GM21526 (cell line): ENCODE results near the gene FAM110A.

Experiments
- ATAC-seq: cut with Tn5 transposase; IDR thresholded peaks from one replicate; pipeline ENCODE4 v1.9.1; 2021; ENCODE audit warnings: moderate library complexity; ENCODE audit not compliant: unreplicated experiment, low FRiP score

The FAM110A gene

DNA sequence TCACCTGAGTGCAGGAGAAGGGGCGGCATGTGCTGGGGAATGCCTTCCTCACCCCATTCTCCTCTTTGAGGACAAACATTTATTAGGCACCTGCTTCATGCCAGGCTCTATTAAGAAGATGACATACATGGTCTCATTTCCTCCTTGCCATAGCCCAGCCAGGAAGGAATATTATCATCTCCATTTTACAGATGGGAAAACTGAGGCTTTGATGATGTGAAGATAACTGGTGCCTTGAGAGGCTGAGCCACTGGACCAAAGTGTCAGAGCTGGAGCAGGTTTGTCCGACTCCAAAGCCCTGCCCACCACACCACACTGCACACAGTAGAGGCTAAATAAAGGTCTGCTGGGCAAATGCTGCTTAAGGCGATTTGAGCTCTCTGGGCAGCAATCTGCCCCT is 37.2 kb downstream of the FAM110A start:
- ATAC-seq: no peak

DNA sequence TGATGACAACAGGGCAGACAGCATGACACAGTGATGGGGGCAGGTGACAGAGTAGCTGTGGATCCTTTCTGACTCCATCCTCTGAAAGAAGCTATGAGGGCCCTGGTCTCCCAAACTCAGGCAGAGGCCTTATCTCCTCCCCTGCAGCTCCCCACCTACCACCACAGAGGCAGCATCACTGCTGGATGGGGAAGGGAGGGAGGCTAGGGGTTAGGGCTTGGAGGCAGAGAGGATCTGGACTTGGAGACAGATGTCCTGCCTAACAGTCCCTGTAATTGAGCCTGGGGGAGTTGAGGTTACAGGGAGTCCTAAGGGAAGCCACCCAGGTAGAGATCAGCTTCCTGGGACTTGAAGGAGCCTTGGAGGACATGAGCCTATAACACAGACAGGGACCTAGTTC is 37.9 kb downstream of the FAM110A start:
- no peak for ATAC-seq

DNA sequence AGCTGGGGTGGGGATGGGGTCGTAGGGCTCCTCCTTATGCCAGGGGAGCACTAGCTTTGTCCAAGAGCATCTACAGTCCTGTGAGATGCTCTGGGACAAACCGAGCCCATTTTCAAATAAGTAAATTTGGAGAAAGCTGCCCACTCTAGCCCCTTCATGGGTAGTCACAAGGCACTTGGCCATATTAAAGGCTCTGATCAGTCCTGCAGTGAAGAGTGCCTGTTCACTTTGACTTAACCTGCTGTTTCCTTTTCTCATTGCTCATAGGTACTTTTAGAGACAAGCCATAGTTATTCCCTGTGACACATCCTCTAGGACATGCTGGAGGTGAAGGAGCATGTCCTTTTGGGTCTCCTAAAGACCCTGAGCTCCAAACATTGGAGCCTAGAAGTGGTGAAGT is 38.4 kb downstream of the FAM110A start:
- ATAC-seq: no peak

DNA sequence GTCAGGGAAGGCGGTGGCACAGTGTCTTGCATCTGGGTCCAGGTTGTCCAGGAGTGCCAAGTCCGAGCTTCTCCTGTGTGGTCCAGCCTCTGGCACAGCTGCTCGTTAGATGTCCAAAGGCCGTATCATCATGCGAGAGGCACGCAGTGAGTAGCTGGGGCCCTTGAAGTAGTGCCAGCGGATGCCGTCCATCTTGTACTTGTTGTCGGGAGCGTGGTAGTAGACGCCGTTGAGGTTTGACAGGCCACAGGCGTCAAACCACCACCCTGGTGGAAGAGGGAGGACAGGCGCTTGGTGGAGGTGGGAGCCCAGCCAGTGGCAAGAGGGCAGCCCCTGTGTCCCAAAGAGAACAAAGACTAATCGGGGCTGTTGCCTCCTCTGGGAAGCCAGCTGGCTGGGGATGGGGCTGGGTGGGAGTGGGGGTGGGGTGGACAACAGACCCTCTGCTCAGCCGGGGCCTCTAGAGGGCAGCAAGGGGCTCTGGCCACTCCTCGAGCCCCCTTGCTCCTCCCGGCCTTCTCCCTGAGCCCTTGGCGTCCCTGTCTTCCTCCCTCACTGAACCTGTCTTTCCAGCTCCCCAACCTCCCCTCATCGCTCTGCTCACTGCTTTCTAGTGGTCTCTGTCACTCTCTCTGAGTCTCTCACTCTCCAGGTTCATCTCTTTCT is 39.5 kb downstream of the FAM110A start:
- no peak for ATAC-seq

DNA sequence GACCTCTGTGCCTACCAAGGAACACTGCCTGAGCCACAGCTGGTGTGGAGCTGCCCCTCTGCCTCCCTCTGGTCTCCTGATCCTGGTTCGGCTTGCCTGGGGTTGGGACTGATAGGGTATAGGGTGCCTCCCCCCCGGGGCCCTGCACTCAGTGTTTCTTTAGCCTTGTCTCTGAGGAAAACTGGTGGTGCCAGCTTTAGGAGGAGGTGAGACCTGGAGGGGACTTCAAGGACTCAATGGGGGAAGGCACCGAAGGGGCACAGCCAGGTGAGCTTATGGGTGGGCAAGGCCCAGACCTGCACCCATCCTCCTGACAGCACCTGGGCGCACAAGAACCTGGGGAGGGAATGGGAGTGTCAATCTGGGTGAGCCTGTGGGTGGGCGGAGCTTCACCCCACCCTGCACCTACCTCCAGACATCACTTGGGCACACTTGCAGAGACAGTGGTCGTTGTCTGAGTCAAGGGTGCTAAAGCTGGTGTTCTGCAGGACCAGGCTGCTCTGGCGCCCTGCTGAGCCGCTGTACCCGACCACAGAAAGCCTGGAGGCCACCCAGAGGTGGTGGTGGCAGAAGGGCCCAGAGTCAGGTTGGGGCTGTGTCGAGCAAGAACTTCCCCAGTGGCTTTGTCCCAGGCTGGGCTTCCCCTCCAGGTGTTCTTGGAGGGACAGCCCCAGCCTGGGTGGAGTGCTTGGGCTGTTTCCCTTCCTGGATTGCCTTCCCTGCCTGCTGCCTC is 40.5 kb downstream of the FAM110A start:
- no peak for ATAC-seq

DNA sequence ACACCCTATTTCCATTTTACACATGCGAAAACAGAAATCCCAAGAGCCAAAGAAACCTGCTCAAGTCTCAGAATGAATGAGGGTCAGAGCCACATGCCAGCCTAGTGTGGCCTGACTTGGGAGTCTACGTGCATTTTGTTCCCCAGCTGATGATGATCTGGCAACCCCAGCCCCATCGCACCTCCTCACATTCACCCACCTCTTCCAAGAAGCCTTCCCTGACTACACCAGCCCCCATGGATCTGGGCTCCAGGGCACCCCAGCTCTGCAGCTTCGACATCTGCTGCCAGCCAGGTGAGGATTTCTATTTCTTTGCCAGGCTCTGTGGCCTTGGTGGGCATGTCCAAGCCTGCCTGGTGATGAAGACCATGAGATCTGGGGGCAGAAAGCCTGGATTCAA is 41.6 kb downstream of the FAM110A start:
- ATAC-seq: no peak

DNA sequence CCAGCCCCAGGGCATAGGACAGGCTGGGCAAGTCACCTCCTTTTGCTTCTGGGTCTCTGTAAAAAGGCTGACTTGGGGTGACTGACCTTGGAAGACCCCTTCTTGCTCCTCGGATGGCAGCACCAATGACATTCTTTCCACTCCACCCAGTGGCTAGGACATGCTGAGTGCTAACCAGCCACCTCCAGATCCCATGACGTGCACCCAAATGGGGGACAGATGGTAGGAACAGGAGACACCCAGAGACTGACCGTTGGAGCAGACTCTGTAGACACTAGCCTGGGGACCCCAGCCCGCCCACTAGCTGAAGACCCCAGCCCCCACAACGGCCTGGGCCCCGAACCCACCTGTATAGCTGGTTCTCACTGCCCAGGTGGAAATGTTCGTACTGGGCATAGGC is 44.3 kb downstream of the FAM110A start:
- ATAC-seq: no peak

DNA sequence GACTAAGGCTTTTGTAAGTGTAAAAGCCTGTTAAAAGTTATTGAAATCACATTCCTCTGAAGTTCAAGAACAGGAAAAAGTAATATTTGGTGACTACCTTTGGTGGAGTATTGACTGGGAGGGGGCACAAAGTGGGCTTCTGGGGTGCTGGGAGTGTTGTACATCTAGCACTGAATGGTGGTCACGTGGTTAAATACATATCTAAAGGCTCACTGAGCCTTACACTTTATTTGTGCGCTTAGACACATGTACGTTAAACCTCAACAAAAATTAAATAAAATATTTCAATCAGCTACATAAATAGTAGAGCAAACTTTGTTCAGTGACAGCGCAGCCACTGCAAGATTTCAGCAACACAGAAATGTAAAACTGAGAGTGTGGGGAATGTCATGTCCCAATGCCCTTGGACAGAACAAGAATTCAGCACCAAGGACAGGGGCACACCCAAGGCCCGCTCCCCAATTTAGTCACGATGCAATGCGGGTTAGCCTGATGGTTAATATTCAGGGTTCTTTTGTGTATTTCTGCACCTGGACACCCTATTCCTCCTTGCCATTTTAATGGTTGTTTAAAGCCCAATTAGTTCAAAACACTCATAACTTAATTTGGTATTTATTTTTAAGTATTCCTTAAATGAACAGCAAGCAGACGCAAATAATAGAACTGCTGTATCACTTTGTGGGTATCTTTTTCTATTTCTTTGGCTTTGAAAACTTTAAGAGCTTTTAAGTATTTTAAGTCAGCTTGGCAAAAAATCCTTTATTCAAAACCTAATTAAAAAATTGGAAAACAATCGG is 45.2 kb downstream of the FAM110A start:
- ATAC-seq: no peak

DNA sequence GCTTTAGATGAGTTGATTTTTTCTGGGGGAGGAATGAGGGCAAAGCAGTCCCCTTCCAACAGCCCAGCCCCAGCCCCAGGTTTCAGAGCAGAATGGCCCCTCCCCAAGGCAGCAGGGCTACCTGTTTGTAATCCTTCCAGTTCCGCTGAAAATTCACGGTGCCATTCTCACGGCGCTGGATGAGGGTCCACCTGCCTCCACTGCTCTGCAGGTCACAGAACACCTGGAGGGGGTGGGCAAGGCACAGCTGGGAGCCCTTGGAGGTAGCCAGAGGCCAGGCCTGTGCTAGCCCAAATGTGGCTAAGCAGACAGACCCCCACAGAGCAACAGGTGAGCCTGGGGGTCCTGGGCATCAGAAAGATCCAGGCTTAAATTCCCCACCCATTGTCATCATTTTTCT is 46.1 kb downstream of the FAM110A start:
- ATAC-seq: no peak

DNA sequence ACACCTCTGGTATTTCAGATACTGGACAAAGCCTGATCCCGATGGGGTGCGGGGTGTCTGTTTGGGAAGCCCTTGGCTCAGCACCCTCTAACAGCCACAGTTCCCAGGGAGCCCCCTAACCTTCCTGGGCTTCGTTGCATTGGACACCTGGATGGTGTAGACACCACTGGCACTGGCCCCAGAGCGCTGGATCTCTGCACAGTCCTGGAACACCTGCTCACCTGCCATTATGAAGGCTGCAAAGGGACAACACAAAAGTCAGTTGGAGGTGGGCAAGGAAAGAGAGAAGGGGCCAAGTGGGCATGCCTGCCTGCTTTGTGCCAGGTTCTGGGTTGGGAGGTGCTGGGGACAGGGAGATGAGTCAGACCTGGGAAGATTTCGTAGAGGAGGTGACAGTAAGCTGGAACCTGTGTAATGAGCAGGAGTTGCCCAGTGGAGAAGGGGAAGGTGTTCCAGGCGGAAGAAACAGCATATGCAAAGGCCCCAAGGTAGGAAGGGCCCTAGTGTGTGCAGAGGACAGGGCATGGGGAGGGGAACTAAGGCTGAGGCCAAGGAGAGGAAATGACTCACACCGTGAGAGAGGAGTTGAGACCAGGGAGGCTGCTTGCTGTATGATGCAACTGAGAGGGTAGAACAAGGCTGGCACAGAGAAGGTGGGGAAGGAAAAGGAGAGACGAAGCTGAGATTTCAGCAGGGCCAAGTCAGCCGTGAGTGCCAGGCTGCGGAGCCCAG is 47.7 kb downstream of the FAM110A start:
- no peak for ATAC-seq

DNA sequence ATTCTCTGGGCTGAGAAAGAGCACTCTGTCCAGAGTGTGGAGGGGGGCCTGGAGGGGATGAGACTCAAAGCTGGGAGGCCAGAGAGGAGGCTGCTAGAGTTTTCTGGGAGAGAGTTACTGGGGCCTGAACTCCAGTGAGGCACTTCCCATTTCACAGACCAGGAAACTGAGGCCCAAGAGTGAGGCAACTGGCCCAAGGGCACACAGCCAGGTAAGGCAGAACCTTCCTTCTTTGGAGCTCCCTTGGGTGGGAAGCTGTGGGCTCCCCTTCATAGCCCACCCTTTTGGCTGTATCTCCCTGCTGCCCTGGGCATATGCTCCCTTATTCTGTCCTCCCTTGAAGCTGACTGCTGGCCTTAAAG is 48.2 kb downstream of the FAM110A start:
- no peak for ATAC-seq

DNA sequence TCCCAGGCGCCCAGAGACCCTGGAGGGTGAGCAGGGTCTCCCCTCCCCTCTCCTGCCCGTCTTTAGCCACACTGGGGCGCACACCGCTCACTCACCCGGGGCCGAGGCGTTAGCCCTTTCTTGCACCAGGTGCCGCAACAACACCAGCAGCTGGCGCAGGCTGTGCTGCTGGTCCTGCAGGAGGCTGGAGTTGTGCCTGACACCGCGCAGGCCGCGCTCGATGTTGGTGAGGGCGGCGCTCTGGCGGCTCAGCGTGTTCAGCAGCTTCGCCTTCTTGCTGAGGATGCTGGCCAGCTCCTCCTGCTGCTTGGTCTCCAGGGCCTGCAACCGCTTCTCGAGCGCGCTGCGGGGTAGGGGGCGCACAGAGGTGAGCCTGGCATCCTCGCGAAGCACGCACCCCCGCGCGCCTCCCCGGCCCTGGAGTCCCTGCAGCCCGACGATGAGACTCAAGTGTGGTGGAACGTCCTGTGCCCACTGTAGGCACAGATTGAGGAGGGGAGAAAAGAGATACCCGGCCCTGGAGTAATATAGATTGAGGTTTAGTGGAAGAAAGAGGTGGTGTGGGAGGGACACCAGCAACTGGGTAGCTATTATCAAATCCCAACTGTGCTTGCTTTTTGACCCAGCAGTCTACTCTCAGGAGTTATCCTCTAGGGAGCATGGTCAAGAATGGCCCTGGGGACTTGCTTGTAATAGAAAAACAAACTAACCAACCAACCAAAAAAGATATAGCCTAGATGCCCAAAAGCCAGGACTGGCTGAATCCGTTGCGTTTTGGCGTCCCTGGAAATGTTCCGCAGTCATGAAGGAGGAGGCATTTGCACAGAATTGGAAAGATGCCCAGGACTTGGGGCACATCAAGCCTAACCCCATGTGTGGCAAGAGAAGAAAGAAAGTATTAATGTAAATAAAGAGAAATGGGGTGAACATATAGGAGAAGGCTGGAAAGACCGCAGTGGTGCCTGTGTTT is 51.8 kb downstream of the FAM110A start:
- no peak for ATAC-seq

DNA sequence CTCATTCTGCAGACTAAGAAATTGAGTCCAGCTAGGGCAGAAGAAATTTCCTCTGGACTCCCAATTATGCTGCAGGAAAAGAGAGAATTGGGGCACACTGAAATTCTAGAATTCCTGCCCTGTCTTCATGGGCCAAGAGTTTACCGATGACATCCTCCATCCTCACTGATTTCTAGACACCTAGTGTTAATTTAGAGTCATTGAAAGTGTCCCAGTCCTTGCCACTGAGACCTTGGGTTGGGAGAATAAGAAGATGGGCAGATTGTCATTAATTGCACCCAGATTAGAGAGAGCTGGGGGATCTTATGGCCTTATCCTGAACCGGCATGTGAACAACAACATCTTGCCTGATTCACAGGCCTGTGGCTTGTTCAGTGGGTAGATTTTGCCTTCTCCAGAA is 53.6 kb downstream of the FAM110A start:
- no peak for ATAC-seq

DNA sequence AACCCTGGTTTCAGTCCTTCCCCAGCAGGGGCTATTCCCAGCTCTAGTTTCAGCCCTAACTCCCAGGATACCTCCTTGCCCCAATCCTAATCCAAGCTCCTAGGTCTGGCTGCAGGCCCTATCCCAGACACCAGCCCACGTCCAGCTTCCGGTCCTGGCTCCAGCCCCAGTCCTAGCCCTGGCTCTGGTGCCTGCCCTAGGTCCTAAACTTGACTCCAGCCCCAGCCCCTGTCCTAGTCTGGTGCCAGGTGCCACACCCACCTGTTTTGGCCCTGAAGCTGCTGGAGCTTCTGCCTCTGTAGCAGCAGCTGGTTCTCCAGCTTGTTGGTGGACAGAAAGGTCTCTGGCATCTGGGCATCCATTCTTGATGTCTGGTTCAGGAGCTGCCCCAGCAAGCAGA is 54.5 kb downstream of the FAM110A start:
- ATAC-seq: no peak

DNA sequence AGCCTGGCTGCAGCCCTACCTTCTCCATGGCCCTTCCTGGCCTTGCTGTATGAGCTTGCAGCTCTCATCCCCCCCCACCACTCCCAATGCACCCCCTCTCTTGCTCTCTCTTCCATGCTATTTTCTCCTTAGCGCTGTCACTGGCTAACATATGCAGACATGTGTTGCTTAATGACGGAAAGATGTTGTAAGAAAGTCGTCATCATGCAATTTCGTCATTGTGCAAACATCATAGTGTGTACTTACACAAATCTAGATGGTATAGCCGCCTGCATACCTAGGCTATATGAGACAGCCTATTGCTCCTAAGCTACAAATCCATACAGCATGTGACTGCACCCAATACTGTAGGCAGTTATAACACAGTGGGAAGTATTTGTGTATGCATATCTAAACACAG is 55.6 kb downstream of the FAM110A start:
- no peak for ATAC-seq

DNA sequence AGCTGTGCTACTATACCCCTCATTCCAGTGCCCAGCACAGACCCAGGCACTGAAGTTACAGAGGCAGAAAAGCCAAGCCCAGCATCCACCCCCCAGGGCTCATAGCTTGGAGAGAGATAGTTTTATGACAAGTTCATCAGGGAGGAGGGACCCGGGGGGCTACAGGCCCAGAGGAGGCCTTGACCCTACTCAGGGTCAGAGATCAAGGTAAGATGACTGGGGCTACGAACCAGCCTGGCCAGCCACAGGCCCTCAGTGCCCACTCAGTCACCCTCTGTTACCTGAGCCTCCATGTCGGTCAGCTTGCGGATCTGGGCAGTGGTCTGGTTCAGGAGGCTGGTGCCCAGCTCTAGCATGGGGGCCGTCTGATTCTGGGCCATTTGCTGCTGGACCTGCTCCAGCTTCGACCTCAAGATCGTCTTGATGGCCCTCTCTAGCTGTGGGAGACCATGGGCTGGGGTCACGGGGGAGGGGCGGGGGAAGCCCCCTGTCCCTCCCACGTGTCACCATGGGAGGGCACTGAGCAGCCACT is 56.5 kb downstream of the FAM110A start:
- no peak for ATAC-seq

DNA sequence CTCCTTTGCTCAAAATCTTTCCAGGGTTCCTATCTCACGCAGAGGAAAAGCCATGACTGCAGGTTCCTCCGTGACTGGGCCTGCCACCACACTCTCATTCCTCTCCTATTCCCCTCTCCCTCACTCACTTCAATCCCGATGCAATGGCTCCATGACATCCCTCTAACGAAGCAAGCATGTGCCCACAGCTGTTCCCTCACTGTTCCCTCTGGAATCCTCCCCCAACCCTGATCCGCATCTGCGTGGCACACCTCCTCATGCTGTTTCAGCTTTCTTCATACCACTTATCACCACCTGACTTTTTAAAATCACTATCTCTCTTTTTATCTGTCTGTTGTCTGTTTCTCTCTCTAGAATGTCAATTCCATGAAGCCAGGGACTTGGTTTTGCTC is 57.1 kb downstream of the FAM110A start:
- no peak for ATAC-seq

DNA sequence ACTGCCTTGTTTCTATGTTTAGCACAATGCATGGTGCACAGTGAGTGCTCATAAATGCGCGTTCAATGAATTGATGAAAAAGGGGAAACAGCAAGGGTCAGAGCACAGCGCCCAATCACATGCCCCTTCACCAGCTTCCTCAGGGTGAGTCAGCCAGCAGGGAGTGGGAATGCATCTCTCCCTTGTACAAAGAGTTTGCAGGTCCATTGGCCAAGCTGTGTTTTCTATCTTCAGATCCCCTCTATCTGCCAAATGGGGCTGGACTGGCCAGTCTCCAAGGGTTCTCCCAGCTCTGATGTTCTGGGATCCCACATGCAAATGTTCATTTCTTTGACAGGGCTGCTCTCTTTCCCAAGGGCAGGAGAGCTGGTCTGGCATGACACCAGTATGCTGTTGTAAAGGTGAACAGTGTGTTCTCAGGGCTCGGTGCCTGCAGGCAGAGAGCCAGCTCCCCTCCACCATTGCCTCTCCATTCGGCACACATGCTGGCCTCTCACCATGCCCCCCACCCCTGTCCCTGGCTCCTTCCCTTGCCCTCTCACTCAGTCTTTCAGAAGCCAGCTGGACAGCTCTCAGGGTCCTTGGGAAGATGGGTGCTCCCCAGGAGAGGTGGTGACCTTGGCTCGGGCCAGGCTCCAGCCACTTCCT is 57.7 kb downstream of the FAM110A start:
- no peak for ATAC-seq

DNA sequence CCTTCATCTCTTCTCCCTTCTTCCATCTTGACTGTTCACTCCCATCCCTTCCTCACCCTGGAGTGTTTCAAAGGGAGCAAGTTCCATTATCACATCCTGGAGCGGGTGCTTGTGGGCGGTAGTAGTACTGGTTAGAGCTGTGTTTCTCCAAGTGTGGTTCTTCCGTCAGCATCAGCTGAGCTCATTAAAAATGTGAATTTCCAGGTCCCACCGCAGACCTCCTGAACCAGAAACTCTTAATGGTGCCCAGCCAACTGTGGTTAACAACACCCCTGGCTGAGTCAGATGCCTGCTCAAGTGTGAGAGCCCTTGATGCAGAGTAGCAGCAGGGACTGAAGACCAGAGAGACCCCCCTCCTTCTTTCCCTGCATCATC is 58.2 kb downstream of the FAM110A start:
- no peak for ATAC-seq
